Choroid plexus epithelial cell (primary cell): ENCODE data around the gene DNASE1L3.

ENCODE experiments used
- DNase-seq: peaks from one replicate; pipeline ENCODE4 v3.0.0-alpha.2; 2010; ENCODE audit warnings: low read depth
- H3K4me3 ChIP-seq: 2 replicates; pipeline ENCODE4 v1.5.1; 2011; ENCODE audit warnings: low read depth, mild to moderate bottlenecking, control low read depth, low read length, moderate library complexity
- CTCF ChIP-seq: conservative IDR thresholded peaks from 2 replicates; pipeline ENCODE4 v1.5.1; 2011; ENCODE audit warnings: low read depth, mild to moderate bottlenecking, control low read depth, inconsistent platforms, low read length, moderate library complexity

Gene DNASE1L3

GRCh38 chr3:58158442-58159153 is 52.2 kb downstream of the DNASE1L3 start:
- DNase-seq, result no peak
- TF ChIP-seq CTCF, result no peak
- H3K4me3 ChIP-seq, result no peak overlapping the region

GRCh38 chr3:58157700-58158099 is 53.1 kb downstream of the DNASE1L3 start:
- no peak for TF ChIP-seq CTCF

DNA sequence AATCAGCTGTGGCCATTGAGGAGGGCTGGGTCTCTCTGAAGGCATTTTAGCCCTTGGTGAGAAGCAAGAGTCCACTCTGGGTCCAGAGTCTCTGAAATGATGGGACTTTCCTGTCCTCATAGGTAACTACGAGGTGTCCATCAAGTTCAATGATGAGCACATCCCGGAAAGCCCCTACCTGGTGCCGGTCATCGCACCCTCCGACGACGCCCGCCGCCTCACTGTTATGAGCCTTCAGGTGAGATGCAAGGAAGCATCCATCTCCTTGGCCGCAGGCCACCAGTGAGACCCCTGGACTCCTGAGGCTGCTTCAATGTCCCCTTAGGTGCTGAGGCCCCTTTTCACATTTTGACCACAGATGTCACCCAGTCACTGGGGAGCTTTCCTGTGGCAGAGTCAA is 54.9 kb downstream of the DNASE1L3 start:
- no peak overlapping the region for H3K4me3 ChIP-seq
- TF ChIP-seq CTCF, result no peak
- DNase-seq, result no peak

More at GRCh38 chr3:58157700-58158099, 53.1 kb downstream of the DNASE1L3 start:
- no peak overlapping the region for H3K4me3 ChIP-seq
- no peak for DNase-seq

DNA sequence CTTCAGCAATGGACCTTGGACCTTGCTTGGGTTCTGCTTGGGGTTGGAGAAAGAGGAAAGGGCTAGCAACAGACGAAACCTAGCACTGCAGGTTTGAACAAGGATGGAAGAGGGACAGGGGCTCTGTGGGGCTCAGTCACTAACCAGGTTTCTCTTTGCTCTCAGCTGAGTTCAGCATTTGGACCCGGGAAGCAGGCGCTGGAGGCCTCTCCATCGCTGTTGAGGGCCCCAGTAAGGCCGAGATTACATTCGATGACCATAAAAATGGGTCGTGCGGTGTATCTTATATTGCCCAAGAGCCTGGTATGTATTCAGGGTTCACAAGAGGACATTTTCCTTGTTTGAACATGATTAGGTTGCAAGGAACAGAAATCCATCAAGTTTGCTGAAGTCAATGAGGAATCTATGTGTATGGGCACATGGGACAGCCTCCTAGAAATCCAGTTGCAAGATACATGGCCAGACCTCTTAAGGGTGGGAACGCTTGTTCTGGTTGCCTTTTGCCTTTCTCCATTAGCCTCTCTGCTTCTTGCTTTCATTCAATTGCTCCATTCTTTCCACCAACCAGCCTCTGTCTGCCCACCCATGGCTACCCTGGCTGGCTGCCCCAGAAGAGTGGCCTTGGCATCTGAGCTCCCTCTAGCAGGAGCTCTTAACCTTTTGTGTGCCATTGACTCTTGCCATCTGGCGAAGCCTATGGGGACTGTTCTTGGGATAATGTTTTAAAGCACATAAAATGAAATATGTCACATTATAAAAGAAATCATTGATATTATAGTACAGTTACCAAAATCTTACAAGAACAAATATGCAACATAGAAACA is 55.9 kb downstream of the DNASE1L3 start:
- no peak overlapping the region for H3K4me3 ChIP-seq
- TF ChIP-seq CTCF, result no peak
- no peak for DNase-seq

GRCh38 chr3:58153371-58153770 is 57.4 kb downstream of the DNASE1L3 start:
- no peak for TF ChIP-seq CTCF
- DNase-seq, result no peak
- H3K4me3 ChIP-seq, result no peak overlapping the region

DNA sequence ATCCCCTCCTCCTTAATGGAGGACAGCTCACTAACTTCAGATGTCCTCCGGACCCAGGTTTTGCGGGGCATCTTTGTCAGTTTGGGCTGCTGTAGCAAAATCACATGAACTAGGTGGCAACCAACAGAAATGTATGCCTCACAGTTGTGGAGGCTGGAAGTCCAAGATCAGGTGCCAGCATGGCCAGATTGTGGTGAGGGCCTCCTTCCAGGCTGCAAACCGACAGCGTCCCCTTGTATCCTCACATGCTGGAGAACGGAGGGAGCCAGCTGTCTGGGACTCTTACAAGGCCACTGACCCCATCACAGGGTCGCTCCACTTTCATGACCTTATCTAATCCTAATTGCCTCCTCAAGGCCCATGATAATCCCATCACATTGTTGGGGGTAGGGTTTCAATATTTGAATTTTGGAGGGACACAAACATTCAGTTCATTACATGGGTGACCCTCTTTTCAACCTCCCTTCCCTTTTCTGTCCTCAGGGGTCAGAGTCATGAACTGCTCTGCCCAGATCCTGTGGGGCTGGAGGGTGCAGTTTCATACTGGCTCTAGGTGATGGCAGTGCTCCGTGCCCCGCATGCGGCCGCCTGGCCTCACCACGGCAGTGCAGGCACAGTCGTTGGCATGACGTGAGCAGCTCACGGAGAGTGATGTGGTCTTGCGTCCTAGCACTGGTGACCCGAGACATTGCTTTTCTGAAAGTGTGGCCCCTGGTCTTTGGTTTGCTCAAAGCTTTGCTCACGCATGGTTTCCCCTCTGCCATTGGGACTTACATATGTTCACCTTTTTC is 58.4 kb downstream of the DNASE1L3 start:
- H3K4me3 ChIP-seq, result no peak overlapping the region
- TF ChIP-seq CTCF, result no peak
- DNase-seq, result no peak
